HepG2 (cell line): ENCODE results near the gene CTRL. TPM values are rescaled to one million over a fixed set of nuclear protein-coding genes. Genes with fewer than 3 reads are reported as not detected.

Source experiments
- KLF15 ChIP-seq: sonication (generic); formaldehyde crosslinking; IDR thresholded peaks from 2 replicates; pipeline ENCODE4 v1.8.1; 2023; ENCODE audit warnings: borderline replicate concordance, mild to moderate bottlenecking, inconsistent platforms, missing genetic modification reagents, mixed read lengths
- MTF1 ChIP-seq: sonication (generic); formaldehyde crosslinking; IDR thresholded peaks from 2 replicates; pipeline ENCODE4 v1.5.0; 2020; ENCODE audit warnings: missing genetic modification reagents
- RNF2 ChIP-seq: fragments of 450-650 bp; conservative IDR thresholded peaks from 2 replicates; pipeline ENCODE4 v1.6.1; 2016; ENCODE audit warnings: low read depth
- SATB2 ChIP-seq: sonication (generic); formaldehyde crosslinking; IDR thresholded peaks from 2 replicates; pipeline ENCODE4 v1.5.0; 2020; ENCODE audit warnings: missing genetic modification reagents
- SMARCE1 ChIP-seq: fragments of 450-650 bp; IDR thresholded peaks from 2 replicates; pipeline ENCODE4 v1.6.1; 2017; ENCODE audit warnings: borderline replicate concordance
- STAG1 ChIP-seq: sonication (generic); formaldehyde crosslinking; IDR thresholded peaks from 2 replicates; pipeline ENCODE4 v1.4.0; 2020; ENCODE audit warnings: missing genetic modification reagents
- TBP ChIP-seq: sonication (generic); formaldehyde crosslinking; IDR thresholded peaks from 2 replicates; pipeline ENCODE4 v1.5.0; 2020; ENCODE audit warnings: missing genetic modification reagents
- TCF7L2 ChIP-seq: IDR thresholded peaks from 2 replicates; pipeline ENCODE4 v1.6.1; 2011; ENCODE audit warnings: mild to moderate bottlenecking, low read depth, low read length, moderate library complexity
- THAP11 ChIP-seq: IDR thresholded peaks from 2 replicates; pipeline ENCODE4 v1.6.1; 2016; ENCODE audit warnings: missing biosample characterization, missing genetic modification reagents
- XBP1 ChIP-seq: sonication (generic); formaldehyde crosslinking; IDR thresholded peaks from 2 replicates; pipeline ENCODE4 v1.5.0; 2020; ENCODE audit warnings: missing genetic modification reagents
- ZBTB7A ChIP-seq: sonication (generic); formaldehyde crosslinking; IDR thresholded peaks from 2 replicates; pipeline ENCODE4 v1.8.0; 2022; ENCODE audit warnings: mild to moderate bottlenecking, missing genetic modification reagents
- ZMYM3 ChIP-seq: sonication (generic); formaldehyde crosslinking; IDR thresholded peaks from 2 replicates; pipeline ENCODE4 v1.5.1; 2020; ENCODE audit warnings: mild to moderate bottlenecking, missing genetic modification reagents
- ZNF44 ChIP-seq: sonication (generic); formaldehyde crosslinking; IDR thresholded peaks from 2 replicates; pipeline ENCODE4 v1.5.1; 2020; ENCODE audit warnings: mild to moderate bottlenecking, missing genetic modification reagents
- polyA plus RNA-seq, 8 experiments: library from polyadenylated mRNA; depleted of rRNA in 3 of 8; stranded (reverse) in 7 of 8; unstranded in 1 of 8; fragments of >200 nt; fragmentation: Illumina TruSeq in 4 of 8; extraction: Trizol in 4 of 8; gene quantifications; 2 replicates each; pipeline versions ENCODE4 v1.2.1 to v1.2.3, GENCODE V29; 2011 to 2016; ENCODE audit warnings: low read depth in 4 of 8, missing spikeins in 1 of 8, mixed read lengths in 1 of 8; ENCODE audit not compliant: insufficient read depth in 1 of 8
- total RNA-seq, 5 experiments: library from RNA; depleted of rRNA; stranded (reverse); fragments of >200 nt; fragmentation: Illumina TruSeq; extraction: Trizol; gene quantifications; 2 replicates each; pipeline ENCODE4 v1.2.3, GENCODE V29; 2016; ENCODE audit warnings: low read depth in 1 of 5
- TF ChIP-seq, protein P1 (sequence below): sonication (generic); formaldehyde crosslinking; IDR thresholded peaks from 2 replicates; pipeline ENCODE4 v1.4.0; 2020; ENCODE audit warnings: missing genetic modification reagents
- TF ChIP-seq, protein P2 (sequence below): sonication (generic); formaldehyde crosslinking; IDR thresholded peaks from 2 replicates; pipeline ENCODE4 v1.8.0; 2022; ENCODE audit warnings: low read depth, missing genetic modification reagents
- TF ChIP-seq, protein P3 (sequence below): sonication (generic); formaldehyde crosslinking; IDR thresholded peaks from 2 replicates; pipeline ENCODE4 v1.9.0; 2021; ENCODE audit warnings: mild to moderate bottlenecking, missing genetic modification reagents
- TF ChIP-seq, protein P4 (sequence below): sonication (generic); formaldehyde crosslinking; IDR thresholded peaks from 2 replicates; pipeline ENCODE4 v1.4.0; 2020; ENCODE audit warnings: low read depth, mild to moderate bottlenecking, missing genetic modification reagents
- TF ChIP-seq, protein P5 (sequence below): IDR thresholded peaks from 2 replicates; pipeline ENCODE4 v1.6.1; 2016
- TF ChIP-seq, protein P6 (sequence below): IDR thresholded peaks from 2 replicates; pipeline ENCODE4 v1.6.1; 2012; ENCODE audit warnings: inconsistent platforms

CTRL gene
- total and polyA plus RNA-seq, 2 of the 13 experiments (the other 11 are each of a cell fraction or from before 2014, with no cell fraction given): 1.9 to 2.7 TPM

DNA sequence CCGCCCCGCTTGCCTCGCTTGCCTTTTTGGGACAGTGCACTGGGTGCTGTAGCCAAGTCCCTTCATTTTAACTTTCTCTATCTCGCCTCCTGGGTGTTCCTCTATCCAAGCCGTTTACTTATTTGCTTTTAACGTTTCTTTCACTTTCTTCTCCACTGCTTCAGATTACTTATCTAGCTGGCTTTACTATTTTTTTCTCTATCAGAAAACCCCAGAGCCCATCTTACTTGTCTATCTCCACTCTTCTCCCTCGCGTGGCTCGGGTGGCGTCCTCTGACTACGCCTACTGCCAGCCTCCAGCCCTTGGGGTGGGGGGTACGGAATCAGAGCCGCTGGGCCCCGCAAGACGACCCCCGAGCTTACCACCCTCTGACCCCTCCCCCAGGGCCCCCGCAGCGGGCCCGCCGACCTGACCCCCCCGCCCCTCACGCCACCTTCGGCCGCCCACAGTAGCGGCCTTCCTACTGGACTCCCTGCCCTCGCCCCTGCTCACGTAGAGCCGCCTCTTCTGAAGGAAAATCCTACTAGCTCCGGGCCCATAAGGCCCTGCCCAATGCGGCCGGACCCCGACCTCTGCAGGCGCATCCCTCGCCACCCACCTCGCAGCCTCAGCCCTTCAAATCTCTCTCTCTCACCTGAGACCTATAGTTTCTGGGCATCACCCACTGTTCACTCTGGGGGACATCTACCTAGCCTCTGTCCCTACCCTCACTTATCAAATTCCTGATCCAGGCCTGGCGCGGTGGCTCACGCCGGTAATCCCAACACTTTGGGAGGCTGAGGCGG is 37.8 kb upstream of the CTRL start (continued):
- TF ChIP-seq, protein P1, sequence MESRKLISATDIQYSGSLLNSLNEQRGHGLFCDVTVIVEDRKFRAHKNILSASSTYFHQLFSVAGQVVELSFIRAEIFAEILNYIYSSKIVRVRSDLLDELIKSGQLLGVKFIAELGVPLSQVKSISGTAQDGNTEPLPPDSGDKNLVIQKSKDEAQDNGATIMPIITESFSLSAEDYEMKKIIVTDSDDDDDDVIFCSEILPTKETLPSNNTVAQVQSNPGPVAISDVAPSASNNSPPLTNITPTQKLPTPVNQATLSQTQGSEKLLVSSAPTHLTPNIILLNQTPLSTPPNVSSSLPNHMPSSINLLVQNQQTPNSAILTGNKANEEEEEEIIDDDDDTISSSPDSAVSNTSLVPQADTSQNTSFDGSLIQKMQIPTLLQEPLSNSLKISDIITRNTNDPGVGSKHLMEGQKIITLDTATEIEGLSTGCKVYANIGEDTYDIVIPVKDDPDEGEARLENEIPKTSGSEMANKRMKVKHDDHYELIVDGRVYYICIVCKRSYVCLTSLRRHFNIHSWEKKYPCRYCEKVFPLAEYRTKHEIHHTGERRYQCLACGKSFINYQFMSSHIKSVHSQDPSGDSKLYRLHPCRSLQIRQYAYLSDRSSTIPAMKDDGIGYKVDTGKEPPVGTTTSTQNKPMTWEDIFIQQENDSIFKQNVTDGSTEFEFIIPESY (CRISPR knock-in tag): no peak
- TF ChIP-seq STAG1 (CRISPR knock-in tag) (0 out of 2 replicates have a peak, but pooled peaks have one; percentile 11), MTF1 (CRISPR knock-in tag) (no peak), SMARCE1 (no peak), ZMYM3 (CRISPR knock-in tag) (peak; percentile 91), RNF2 (no peak), SATB2 (CRISPR knock-in tag) (no peak), XBP1 (CRISPR knock-in tag) (no peak), ZNF44 (CRISPR knock-in tag) (no peak), THAP11 (CRISPR knock-in tag) (no peak), TCF7L2 (no peak), TBP (CRISPR knock-in tag) (no peak), ZBTB7A (no peak), KLF15 (CRISPR knock-in tag) (no peak)
- TF ChIP-seq, protein P2, sequence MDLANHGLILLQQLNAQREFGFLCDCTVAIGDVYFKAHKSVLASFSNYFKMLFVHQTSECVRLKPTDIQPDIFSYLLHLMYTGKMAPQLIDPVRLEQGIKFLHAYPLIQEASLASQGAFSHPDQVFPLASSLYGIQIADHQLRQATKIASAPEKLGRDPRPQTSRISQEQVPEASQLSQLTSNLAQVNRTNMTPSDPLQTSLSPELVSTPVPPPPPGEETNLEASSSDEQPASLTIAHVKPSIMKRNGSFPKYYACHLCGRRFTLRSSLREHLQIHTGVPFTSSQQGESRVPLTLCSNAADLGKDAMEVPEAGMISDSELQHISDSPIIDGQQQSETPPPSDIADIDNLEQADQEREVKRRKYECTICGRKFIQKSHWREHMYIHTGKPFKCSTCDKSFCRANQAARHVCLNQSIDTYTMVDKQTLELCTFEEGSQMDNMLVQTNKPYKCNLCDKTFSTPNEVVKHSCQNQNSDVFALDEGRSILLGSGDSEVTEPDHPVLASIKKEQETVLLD (CRISPR knock-in tag): no peak
- TF ChIP-seq, protein P3, sequence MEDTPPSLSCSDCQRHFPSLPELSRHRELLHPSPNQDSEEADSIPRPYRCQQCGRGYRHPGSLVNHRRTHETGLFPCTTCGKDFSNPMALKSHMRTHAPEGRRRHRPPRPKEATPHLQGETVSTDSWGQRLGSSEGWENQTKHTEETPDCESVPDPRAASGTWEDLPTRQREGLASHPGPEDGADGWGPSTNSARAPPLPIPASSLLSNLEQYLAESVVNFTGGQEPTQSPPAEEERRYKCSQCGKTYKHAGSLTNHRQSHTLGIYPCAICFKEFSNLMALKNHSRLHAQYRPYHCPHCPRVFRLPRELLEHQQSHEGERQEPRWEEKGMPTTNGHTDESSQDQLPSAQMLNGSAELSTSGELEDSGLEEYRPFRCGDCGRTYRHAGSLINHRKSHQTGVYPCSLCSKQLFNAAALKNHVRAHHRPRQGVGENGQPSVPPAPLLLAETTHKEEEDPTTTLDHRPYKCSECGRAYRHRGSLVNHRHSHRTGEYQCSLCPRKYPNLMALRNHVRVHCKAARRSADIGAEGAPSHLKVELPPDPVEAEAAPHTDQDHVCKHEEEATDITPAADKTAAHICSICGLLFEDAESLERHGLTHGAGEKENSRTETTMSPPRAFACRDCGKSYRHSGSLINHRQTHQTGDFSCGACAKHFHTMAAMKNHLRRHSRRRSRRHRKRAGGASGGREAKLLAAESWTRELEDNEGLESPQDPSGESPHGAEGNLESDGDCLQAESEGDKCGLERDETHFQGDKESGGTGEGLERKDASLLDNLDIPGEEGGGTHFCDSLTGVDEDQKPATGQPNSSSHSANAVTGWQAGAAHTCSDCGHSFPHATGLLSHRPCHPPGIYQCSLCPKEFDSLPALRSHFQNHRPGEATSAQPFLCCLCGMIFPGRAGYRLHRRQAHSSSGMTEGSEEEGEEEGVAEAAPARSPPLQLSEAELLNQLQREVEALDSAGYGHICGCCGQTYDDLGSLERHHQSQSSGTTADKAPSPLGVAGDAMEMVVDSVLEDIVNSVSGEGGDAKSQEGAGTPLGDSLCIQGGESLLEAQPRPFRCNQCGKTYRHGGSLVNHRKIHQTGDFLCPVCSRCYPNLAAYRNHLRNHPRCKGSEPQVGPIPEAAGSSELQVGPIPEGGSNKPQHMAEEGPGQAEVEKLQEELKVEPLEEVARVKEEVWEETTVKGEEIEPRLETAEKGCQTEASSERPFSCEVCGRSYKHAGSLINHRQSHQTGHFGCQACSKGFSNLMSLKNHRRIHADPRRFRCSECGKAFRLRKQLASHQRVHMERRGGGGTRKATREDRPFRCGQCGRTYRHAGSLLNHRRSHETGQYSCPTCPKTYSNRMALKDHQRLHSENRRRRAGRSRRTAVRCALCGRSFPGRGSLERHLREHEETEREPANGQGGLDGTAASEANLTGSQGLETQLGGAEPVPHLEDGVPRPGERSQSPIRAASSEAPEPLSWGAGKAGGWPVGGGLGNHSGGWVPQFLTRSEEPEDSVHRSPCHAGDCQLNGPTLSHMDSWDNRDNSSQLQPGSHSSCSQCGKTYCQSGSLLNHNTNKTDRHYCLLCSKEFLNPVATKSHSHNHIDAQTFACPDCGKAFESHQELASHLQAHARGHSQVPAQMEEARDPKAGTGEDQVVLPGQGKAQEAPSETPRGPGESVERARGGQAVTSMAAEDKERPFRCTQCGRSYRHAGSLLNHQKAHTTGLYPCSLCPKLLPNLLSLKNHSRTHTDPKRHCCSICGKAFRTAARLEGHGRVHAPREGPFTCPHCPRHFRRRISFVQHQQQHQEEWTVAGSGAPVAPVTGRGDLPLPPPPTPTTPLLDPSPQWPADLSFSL: no peak
- TF ChIP-seq, protein P4, sequence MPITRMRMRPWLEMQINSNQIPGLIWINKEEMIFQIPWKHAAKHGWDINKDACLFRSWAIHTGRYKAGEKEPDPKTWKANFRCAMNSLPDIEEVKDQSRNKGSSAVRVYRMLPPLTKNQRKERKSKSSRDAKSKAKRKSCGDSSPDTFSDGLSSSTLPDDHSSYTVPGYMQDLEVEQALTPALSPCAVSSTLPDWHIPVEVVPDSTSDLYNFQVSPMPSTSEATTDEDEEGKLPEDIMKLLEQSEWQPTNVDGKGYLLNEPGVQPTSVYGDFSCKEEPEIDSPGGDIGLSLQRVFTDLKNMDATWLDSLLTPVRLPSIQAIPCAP (CRISPR knock-in tag): no peak
- TF ChIP-seq, protein P5, sequence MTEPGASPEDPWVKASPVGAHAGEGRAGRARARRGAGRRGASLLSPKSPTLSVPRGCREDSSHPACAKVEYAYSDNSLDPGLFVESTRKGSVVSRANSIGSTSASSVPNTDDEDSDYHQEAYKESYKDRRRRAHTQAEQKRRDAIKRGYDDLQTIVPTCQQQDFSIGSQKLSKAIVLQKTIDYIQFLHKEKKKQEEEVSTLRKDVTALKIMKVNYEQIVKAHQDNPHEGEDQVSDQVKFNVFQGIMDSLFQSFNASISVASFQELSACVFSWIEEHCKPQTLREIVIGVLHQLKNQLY (CRISPR knock-in tag): no peak
- TF ChIP-seq, protein P6, sequence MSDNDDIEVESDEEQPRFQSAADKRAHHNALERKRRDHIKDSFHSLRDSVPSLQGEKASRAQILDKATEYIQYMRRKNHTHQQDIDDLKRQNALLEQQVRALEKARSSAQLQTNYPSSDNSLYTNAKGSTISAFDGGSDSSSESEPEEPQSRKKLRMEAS: peak; percentile 44
